M059J (cell line): ENCODE results near the gene RPS6KA3. TPM values are rescaled to one million over a fixed set of nuclear protein-coding genes. Genes with fewer than 3 reads are reported as not detected.
A peak's percentile ranks its signal among the peaks of the same experiment; 100 is the strongest.
"Not testable (repeated sequence)": the region's sequence is repeated elsewhere in the genome, so short reads cannot be mapped to it uniquely, and the experiment has no call there.

ENCODE experiments used
- DNase-seq: peaks from one replicate; pipeline ENCODE4 v3.0.0-alpha.2; 2012; ENCODE audit warnings: low read depth
- total RNA-seq: library from RNA; depleted of rRNA; stranded (reverse); fragments of >200 nt; shearing (Covaris generic); gene quantifications from 2 replicates; pipeline ENCODE4 v1.2.3, GENCODE V29; 2014

The RPS6KA3 gene
- total RNA-seq, 1 experiment from 2014 or later = 47.9 TPM

GRCh38 chrX:20218836-20219505, 47.7 kb downstream of the RPS6KA3 start:
- no peak for DNase-seq

GRCh38 chrX:20217906-20218305, 48.8 kb downstream of the RPS6KA3 start:
- DNase-seq = no peak

GRCh38 chrX:20217271-20217670, 49.4 kb downstream of the RPS6KA3 start:
- peak; percentile 63 for DNase-seq

- DNase-seq = no peak
Measured at GRCh38 chrX:20215565-20215964, 51.1 kb downstream of the RPS6KA3 start.

GRCh38 chrX:20212486-20213089, 54.1 kb downstream of the RPS6KA3 start:
- no peak for DNase-seq

GRCh38 chrX:20211261-20211786, 55.4 kb downstream of the RPS6KA3 start:
- DNase-seq = no peak

GRCh38 chrX:20205927-20206708, 60.6 kb downstream of the RPS6KA3 start:
- DNase-seq = no peak

GRCh38 chrX:20204351-20204750, 62.4 kb downstream of the RPS6KA3 start:
- no peak for DNase-seq

- DNase-seq = no peak
Measured at GRCh38 chrX:20197641-20198210, 69.0 kb downstream of the RPS6KA3 start.

- DNase-seq = no peak
Measured at GRCh38 chrX:20189171-20189570, 77.5 kb downstream of the RPS6KA3 start.

- DNase-seq = peak; percentile 2
Measured at GRCh38 chrX:20181598-20182329, 84.9 kb downstream of the RPS6KA3 start.

- no peak for DNase-seq
Measured at GRCh38 chrX:20177093-20177492, 89.6 kb downstream of the RPS6KA3 start.

GRCh38 chrX:20173856-20174255, 92.9 kb downstream of the RPS6KA3 start:
- DNase-seq = no peak

- no peak for DNase-seq
Measured at GRCh38 chrX:20173313-20173712, 93.4 kb downstream of the RPS6KA3 start.

GRCh38 chrX:20171887-20172286, 94.8 kb downstream of the RPS6KA3 start:
- DNase-seq = no peak

- not testable (repeated sequence) for DNase-seq
Measured at GRCh38 chrX:20162516-20162915, 104.2 kb downstream of the RPS6KA3 start.

GRCh38 chrX:20159797-20160385, 106.8 kb downstream of the RPS6KA3 start:
- DNase-seq = no peak

- no peak for DNase-seq
Measured at GRCh38 chrX:20151689-20152088, 115.0 kb downstream of the RPS6KA3 start.

- DNase-seq = no peak
Measured at GRCh38 chrX:20149326-20149725, 117.4 kb downstream of the RPS6KA3 start.

- DNase-seq = no peak
Measured at GRCh38 chrX:20147561-20147960, 119.1 kb downstream of the RPS6KA3 start.

GRCh38 chrX:20144491-20144890, 122.2 kb downstream of the RPS6KA3 start:
- peak; percentile 54 for DNase-seq
